Measurements from ENCODE around the gene PCDHGA1. TPM values are rescaled to one million over a fixed set of nuclear protein-coding genes. Genes with fewer than 3 reads are reported as not detected.

The PCDHGA1 gene
- total RNA-seq, 1 donor from 2014 or later, result 0.13 TPM

DNA sequence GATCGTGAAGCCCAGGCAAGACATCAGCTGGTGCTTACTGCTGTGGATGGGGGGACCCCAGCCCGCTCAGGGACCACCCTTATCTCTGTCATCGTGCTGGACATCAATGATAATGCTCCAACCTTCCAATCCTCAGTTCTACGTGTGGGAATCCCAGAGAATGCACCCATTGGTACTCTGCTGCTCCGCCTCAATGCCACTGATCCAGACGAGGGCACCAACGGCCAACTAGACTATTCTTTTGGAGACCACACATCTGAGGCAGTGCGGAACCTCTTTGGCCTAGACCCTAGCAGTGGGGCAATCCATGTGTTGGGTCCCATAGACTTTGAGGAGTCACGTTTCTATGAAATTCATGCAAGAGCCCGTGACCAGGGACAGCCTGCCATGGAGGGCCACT, 159.5 kb downstream of the PCDHGA1 start:
- H3K36me3 Mint-ChIP-seq (ENCODE audit: unreplicated experiment), result peaks cover 24% of the 10 kb centered on the region
- no peaks in the 10 kb centered on the region for H3K27me3 Mint-ChIP-seq (ENCODE audit: unreplicated experiment)
- peaks cover 26% of the 10 kb centered on the region for H3K4me1 Mint-ChIP-seq (ENCODE audit: unreplicated experiment)
- H3K9me3 Mint-ChIP-seq (ENCODE audit: unreplicated experiment), result no peaks in the 10 kb centered on the region
- no peak for DNase-seq (ENCODE audit: extremely low spot score, unreplicated experiment)
- H3K27ac Mint-ChIP-seq (ENCODE audit: unreplicated experiment), result no peak overlapping the region
- no peak overlapping the region for H3K4me3 Mint-ChIP-seq (ENCODE audit: unreplicated experiment)
- TF ChIP-seq, protein P1, sequence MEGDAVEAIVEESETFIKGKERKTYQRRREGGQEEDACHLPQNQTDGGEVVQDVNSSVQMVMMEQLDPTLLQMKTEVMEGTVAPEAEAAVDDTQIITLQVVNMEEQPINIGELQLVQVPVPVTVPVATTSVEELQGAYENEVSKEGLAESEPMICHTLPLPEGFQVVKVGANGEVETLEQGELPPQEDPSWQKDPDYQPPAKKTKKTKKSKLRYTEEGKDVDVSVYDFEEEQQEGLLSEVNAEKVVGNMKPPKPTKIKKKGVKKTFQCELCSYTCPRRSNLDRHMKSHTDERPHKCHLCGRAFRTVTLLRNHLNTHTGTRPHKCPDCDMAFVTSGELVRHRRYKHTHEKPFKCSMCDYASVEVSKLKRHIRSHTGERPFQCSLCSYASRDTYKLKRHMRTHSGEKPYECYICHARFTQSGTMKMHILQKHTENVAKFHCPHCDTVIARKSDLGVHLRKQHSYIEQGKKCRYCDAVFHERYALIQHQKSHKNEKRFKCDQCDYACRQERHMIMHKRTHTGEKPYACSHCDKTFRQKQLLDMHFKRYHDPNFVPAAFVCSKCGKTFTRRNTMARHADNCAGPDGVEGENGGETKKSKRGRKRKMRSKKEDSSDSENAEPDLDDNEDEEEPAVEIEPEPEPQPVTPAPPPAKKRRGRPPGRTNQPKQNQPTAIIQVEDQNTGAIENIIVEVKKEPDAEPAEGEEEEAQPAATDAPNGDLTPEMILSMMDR (IDR thresholded peaks at IDR 0.05), result no peak

DNA sequence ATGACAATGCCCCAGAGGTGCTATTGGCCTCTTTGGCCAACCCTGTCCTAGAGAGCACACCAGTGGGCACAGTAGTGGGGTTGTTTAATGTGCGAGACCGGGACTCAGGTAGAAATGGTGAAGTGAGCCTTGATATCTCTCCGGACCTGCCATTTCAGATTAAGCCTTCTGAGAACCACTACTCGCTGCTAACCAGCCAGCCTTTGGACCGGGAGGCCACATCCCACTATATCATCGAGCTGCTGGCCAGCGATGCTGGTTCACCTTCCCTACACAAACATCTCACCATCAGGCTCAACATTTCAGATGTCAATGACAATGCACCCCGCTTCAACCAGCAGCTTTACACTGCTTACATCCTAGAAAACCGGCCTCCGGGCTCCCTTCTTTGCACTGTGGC, 160.0 kb downstream of the PCDHGA1 start:
- Mint-ChIP-seq H3K9me3 (ENCODE audit: unreplicated experiment) (no peaks in the 10 kb centered on the region), H3K27me3 (ENCODE audit: unreplicated experiment) (no peaks in the 10 kb centered on the region), H3K36me3 (ENCODE audit: unreplicated experiment) (peaks cover 23% of the 10 kb centered on the region), H3K27ac (ENCODE audit: unreplicated experiment) (no peak overlapping the region), H3K4me1 (ENCODE audit: unreplicated experiment) (peaks cover 29% of the 10 kb centered on the region), H3K4me3 (ENCODE audit: unreplicated experiment) (no peak overlapping the region)
- no peak for DNase-seq (ENCODE audit: extremely low spot score, unreplicated experiment)
- TF ChIP-seq, protein P1 (IDR thresholded peaks at IDR 0.05), result no peak

DNA sequence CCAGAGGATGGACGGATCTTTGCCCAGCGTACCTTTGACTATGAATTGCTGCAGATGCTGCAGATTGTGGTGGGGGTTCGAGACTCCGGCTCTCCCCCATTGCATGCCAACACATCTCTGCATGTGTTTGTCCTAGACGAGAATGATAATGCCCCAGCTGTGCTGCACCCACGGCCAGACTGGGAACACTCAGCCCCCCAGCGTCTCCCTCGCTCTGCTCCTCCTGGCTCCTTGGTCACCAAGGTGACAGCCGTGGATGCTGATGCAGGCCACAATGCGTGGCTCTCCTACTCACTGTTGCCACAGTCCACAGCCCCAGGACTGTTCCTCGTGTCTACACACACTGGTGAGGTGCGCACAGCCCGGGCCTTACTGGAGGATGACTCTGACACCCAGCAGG, 160.5 kb downstream of the PCDHGA1 start:
- no peak overlapping the region for H3K4me3 Mint-ChIP-seq (ENCODE audit: unreplicated experiment)

DNA sequence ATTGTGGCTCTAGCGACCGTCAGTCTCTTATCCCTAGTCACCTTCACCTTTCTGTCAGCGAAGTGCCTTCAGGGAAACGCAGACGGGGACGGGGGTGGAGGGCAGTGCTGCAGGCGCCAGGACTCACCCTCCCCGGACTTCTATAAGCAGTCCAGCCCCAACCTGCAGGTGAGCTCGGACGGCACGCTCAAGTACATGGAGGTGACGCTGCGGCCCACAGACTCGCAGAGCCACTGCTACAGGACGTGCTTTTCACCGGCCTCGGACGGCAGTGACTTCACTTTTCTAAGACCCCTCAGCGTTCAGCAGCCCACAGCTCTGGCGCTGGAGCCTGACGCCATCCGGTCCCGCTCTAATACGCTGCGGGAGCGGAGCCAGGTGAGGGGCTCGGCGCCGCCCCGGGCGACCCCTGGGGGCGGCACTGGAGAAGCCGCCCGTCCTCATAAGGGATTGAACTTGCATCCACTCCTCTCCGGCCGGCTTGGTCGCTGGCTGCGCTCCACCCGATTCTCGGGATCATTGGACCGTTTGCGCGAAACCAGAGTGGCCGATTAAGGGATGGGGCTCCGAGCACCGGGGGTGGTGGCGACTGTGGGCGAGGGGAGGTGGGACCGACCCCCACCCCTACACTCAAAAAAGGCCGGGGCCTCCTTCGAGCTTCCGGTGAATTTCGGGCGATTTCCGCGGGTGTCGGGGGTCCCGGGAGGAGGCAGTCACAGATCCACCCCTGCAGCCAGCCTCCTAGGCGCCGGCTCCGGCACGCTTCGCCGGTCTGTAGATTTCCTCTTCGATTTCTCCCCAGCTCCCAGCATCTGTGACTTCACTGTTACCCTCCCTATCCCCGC, 161.2 kb downstream of the PCDHGA1 start:
- Mint-ChIP-seq H3K9me3 (ENCODE audit: unreplicated experiment) (no peaks in the 10 kb centered on the region), H3K36me3 (ENCODE audit: unreplicated experiment) (peaks cover 17% of the 10 kb centered on the region), H3K27me3 (ENCODE audit: unreplicated experiment) (no peaks in the 10 kb centered on the region)

More for the DNA sequence above, 160.5 kb downstream of the PCDHGA1 start:
- TF ChIP-seq, protein P1 (IDR thresholded peaks at IDR 0.05), result no peak
- DNase-seq (ENCODE audit: extremely low spot score, unreplicated experiment), result no peak
- Mint-ChIP-seq H3K4me1 (ENCODE audit: unreplicated experiment) (peaks cover 34% of the 10 kb centered on the region), H3K9me3 (ENCODE audit: unreplicated experiment) (no peaks in the 10 kb centered on the region), H3K36me3 (ENCODE audit: unreplicated experiment) (peaks cover 21% of the 10 kb centered on the region), H3K27me3 (ENCODE audit: unreplicated experiment) (no peaks in the 10 kb centered on the region), H3K27ac (ENCODE audit: unreplicated experiment) (no peak overlapping the region)

More for the DNA sequence above, 161.2 kb downstream of the PCDHGA1 start:
- TF ChIP-seq, protein P1 (IDR thresholded peaks at IDR 0.05), result no peak
- Mint-ChIP-seq H3K4me1 (ENCODE audit: unreplicated experiment) (peaks cover 42% of the 10 kb centered on the region), H3K4me3 (ENCODE audit: unreplicated experiment) (no peak overlapping the region), H3K27ac (ENCODE audit: unreplicated experiment) (no peak overlapping the region)
- no peak for DNase-seq (ENCODE audit: extremely low spot score, unreplicated experiment)

All from osteocyte (in vitro differentiated cells).